Measurements from ENCODE around the gene CD99L2. TPM values are rescaled to one million over a fixed set of nuclear protein-coding genes. Genes with fewer than 3 reads are reported as not detected.
A peak's percentile ranks its signal among the peaks of the same experiment; 100 is the strongest.
"Not testable (repeated sequence)": the region's sequence is repeated elsewhere in the genome, so short reads cannot be mapped to it uniquely, and the experiment has no call there.

The CD99L2 gene
- total RNA-seq, 2 donors from 2014 or later, result 75.6 to 83.8 TPM

- no peaks in the 10 kb centered on the region for H3K4me1 ChIP-seq (ENCODE audit: control insufficient read depth in 1 of 2, low read depth in 2 of 2)
- ATAC-seq (ENCODE audit: insufficient number of reproducible peaks, low FRiP score, low read depth), result no peak
- TF ChIP-seq, protein P1, sequence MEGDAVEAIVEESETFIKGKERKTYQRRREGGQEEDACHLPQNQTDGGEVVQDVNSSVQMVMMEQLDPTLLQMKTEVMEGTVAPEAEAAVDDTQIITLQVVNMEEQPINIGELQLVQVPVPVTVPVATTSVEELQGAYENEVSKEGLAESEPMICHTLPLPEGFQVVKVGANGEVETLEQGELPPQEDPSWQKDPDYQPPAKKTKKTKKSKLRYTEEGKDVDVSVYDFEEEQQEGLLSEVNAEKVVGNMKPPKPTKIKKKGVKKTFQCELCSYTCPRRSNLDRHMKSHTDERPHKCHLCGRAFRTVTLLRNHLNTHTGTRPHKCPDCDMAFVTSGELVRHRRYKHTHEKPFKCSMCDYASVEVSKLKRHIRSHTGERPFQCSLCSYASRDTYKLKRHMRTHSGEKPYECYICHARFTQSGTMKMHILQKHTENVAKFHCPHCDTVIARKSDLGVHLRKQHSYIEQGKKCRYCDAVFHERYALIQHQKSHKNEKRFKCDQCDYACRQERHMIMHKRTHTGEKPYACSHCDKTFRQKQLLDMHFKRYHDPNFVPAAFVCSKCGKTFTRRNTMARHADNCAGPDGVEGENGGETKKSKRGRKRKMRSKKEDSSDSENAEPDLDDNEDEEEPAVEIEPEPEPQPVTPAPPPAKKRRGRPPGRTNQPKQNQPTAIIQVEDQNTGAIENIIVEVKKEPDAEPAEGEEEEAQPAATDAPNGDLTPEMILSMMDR (IDR thresholded peaks at IDR 0.05), result no peak
- no peak overlapping the region for H3K27ac ChIP-seq
- H3K36me3 ChIP-seq, result no peaks in the 10 kb centered on the region
- H3K4me3 ChIP-seq, result no peak overlapping the region
- no peaks in the 10 kb centered on the region for H3K27me3 ChIP-seq (replicated peaks; ENCODE audit: insufficient read depth)
- no peaks in the 10 kb centered on the region for H3K9me3 ChIP-seq
- no peak for DNase-seq (ENCODE audit: low spot score)
These were observed 12.1 kb downstream of the CD99L2 start for GRCh38 chrX:150886381-150886780.

GRCh38 chrX:150880808-150881165 lies 17.7 kb downstream of the CD99L2 start:
- Histone ChIP-seq H3K9me3 (no peaks in the 10 kb centered on the region), H3K4me1 (ENCODE audit: control insufficient read depth in 1 of 2, low read depth in 2 of 2) (no peaks in the 10 kb centered on the region), H3K27ac (no peak overlapping the region), H3K36me3 (no peaks in the 10 kb centered on the region), H3K27me3 (replicated peaks; ENCODE audit: insufficient read depth) (no peaks in the 10 kb centered on the region), H3K4me3 (no peak overlapping the region)
- no peak for ATAC-seq (ENCODE audit: insufficient number of reproducible peaks, low FRiP score, low read depth)
- no peak for DNase-seq (ENCODE audit: low spot score)
- TF ChIP-seq, protein P1 (IDR thresholded peaks at IDR 0.05), result no peak

GRCh38 chrX:150879855-150880807 lies 18.3 kb downstream of the CD99L2 start:
- Histone ChIP-seq H3K27me3 (replicated peaks; ENCODE audit: insufficient read depth) (no peaks in the 10 kb centered on the region), H3K36me3 (no peaks in the 10 kb centered on the region), H3K9me3 (no peaks in the 10 kb centered on the region), H3K4me1 (ENCODE audit: control insufficient read depth in 1 of 2, low read depth in 2 of 2) (no peaks in the 10 kb centered on the region), H3K4me3 (no peak overlapping the region), H3K27ac (no peak overlapping the region)
- DNase-seq (ENCODE audit: low spot score), result no peak
- TF ChIP-seq, protein P1 (IDR thresholded peaks at IDR 0.05), result no peak
- no peak for ATAC-seq (ENCODE audit: insufficient number of reproducible peaks, low FRiP score, low read depth)

- not testable (repeated sequence) for H3K4me3 ChIP-seq; H3K36me3 ChIP-seq; H3K27me3 ChIP-seq (replicated peaks; ENCODE audit: insufficient read depth); H3K9me3 ChIP-seq; H3K27ac ChIP-seq; DNase-seq (ENCODE audit: low spot score); ATAC-seq (ENCODE audit: insufficient number of reproducible peaks, low FRiP score, low read depth)
- peaks cover 9 to 31% of the 10 kb centered on the region in 2 donors for H3K4me1 ChIP-seq (ENCODE audit: control insufficient read depth in 1 of 2, low read depth in 2 of 2)
These were observed 22.8 kb downstream of the CD99L2 start for GRCh38 chrX:150875621-150876020.

- Histone ChIP-seq H3K4me3 (no peak overlapping the region), H3K27ac (peak overlapping the region; percentile 72 to 93), H3K36me3 (no peaks in the 10 kb centered on the region), H3K4me1 (ENCODE audit: control insufficient read depth in 1 of 2, low read depth in 2 of 2) (peaks cover 12 to 41% of the 10 kb centered on the region in 2 donors), H3K9me3 (no peaks in the 10 kb centered on the region), H3K27me3 (replicated peaks; ENCODE audit: insufficient read depth) (no peaks in the 10 kb centered on the region)
- TF ChIP-seq, protein P1 (IDR thresholded peaks at IDR 0.05), result no peak
- DNase-seq (ENCODE audit: low spot score), result no peak
- no peak for ATAC-seq (ENCODE audit: insufficient number of reproducible peaks, low FRiP score, low read depth)
These were observed 24.0 kb downstream of the CD99L2 start for GRCh38 chrX:150874448-150874847.

Measured in thoracic aorta (tissue), 2 donors.